Measurements from ENCODE around the gene DOCK6.
"Not testable (repeated sequence)": the region's sequence is repeated elsewhere in the genome, so short reads cannot be mapped to it uniquely, and the experiment has no call there.

DOCK6 gene

GRCh38 chr19:11168568-11168967 lies 93.8 kb downstream of the DOCK6 start:
- DNase-seq: no peak

GRCh38 chr19:11166281-11167142 lies 95.8 kb downstream of the DOCK6 start:
- no peak for DNase-seq

DNA sequence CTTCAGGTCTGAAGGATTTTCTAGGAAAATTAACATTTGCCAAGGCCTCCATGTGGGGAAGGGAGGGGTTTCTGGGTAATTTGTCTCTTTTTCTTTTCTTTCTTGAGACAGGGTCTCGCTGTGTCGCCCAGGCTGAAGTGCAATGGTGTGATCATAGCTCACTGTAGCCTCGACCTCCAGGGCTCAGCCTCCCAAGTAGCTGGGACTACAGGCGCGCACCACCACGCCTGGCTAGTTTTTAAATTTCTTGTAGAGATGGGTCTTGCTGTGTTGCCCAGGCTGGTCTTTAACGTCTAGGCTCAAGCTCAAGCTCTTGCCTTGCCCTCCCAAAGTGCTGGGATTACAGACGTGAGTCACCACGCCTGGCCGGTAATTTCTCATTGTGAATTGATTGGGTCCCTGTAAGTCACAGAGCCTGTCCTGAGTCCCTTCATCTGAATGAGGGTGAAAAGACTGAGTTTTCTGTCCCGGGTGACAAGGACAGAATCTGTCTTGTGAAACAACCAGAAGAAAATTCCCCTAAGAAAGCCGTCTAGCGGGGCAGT lies 96.8 kb downstream of the DOCK6 start:
- DNase-seq: no peak

GRCh38 chr19:11164879-11165406 lies 97.4 kb downstream of the DOCK6 start:
- DNase-seq: no peak

DNA sequence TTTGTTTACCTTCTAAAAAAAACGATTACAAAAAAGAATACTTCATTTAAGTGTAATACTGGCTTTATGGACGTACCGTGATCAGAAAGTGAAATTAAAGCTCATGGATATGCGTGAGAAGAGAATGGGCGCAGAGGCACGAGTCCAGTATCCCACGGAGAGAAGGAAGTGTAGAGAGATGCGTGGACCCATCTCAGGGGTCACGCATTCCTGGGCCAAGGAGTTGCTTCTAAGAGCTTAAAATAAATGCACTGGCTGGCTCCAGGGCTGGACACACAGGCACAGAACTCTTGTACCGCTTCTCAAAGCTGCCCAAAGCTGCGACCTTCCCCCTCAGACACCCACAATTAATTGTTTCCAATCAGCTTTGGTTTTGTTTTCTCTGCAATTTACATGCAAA lies 98.0 kb downstream of the DOCK6 start:
- no peak for DNase-seq

GRCh38 chr19:11160440-11160768 lies 101.9 kb downstream of the DOCK6 start:
- DNase-seq: not testable (repeated sequence)

DNA sequence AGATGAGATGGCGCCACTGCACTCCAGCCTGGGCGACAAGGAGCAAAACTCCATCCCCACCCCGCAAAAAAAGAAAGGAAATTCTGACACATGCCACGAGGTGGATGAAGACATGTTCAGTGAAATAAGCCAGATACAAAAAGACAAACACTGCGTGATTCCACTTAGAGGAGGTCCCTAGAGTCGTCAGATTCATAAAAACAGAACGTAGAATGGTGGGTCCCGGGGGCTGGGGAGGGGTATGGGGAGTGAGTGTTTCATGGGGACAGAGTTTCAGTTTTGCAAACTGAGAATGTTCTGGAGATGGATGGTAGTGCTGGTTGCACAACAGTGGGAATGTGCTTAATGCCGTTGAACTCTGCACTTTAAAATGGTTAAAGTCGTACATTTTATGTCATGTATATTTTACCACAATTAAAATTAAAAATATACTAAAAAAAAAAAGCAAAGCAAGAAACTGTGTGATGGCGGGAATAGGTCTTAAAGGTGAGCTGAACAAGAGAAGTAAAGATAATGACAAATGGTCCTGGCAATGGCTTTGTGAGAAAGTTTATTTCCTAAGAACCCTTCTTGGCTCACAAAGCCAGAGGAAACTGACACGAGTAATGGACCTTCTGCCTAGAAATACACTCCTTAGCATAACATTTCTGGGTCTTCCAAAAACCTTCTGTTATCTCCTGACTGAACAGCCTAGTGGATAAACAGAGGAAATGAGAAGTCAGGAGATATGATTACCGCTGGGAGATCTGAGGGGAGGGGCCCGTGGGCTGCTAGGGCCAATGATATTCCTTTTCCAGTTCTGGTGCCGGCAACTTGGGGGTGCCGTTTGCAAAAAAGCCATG lies 102.5 kb downstream of the DOCK6 start:
- DNase-seq: no peak

- DNase-seq: peak; percentile 69
Observed at GRCh38 chr19:11155373-11156120, 106.8 kb downstream of the DOCK6 start, which contains the start of gene SPC24. SPC24 (minus strand) TSS chr19:11155782; CDS start chr19:11155776, 6 bp downstream.

DNA sequence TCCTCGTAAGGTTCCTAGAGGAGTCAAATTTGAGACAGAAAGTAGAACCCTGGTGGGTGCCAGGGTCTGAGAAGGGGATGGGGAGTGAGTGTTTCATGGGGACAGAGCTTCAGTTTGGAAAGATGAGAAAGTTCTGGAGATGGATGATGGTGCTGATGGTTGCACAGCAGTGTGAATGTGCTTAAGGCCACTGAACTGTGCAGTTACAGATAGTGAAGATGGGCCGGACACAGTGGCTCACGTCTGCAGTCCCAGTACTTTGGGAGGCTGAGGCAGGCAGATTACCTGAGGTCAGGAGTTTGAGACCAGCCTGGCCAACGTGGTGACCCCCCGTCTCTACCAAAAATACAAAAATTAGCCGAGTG lies 107.7 kb downstream of the DOCK6 start:
- no peak for DNase-seq

DNA sequence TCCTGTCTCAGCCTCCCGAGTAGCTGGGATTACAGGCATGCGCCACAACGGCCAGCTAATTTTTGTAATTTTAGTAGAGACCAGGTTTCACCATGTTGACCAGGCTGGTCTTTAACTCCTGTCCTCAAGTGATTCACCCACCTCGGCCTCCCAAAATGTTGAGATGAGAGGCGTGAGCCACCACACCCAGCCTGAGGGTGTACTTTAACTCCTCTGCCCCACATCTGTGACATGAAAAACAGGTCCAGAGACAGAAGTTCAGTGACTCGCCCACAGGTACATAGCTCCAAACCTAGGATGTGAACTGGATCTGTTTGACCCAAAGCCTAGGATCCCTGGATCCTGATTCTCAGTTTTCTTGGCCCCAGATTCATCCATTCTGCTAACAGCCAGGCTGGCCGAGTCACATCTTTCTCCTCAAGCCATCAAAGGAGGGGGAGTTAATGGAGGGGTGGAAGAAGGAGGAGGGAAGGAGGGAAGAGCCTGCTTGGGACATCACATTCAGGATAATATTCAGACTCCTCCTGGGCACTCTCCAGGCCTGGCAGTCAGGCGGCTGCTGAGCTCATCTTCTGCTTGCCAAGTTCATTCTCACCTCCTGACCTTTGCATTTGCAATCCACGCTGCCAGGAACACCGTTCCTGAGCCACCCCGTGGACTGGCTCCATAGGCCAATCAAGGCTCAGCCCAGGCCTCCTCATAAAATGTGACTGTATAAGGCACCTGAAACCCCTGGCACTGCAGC lies 109.8 kb downstream of the DOCK6 start:
- DNase-seq: no peak

DNA sequence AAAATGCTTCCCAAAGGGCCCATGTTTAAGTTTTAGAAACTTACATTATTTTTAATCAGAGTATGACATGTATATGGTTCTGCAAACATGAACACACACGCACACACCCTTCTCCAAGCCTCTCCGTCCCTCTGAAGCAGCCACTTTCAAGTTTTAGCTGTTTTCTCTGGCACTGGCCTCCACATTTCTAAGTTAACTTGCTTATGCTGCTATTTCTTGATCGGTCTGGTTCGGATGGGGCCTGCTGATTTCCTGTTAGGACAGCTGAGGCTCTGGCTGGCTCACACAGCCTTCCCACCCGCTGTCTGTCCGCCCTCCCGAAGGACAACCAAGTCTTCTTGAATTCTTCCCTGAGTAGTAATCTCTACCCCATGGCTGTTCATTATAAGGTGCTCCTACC lies 111.1 kb downstream of the DOCK6 start:
- no peak for DNase-seq

Data from activated gamma-delta T cell (primary cell).